ENCODE results near the gene ARL10. TPM values are rescaled to one million over a fixed set of nuclear protein-coding genes. Genes with fewer than 3 reads are reported as not detected.

Gene ARL10
- total RNA-seq, 1 donor from 2014 or later: 14.3 TPM

DNA sequence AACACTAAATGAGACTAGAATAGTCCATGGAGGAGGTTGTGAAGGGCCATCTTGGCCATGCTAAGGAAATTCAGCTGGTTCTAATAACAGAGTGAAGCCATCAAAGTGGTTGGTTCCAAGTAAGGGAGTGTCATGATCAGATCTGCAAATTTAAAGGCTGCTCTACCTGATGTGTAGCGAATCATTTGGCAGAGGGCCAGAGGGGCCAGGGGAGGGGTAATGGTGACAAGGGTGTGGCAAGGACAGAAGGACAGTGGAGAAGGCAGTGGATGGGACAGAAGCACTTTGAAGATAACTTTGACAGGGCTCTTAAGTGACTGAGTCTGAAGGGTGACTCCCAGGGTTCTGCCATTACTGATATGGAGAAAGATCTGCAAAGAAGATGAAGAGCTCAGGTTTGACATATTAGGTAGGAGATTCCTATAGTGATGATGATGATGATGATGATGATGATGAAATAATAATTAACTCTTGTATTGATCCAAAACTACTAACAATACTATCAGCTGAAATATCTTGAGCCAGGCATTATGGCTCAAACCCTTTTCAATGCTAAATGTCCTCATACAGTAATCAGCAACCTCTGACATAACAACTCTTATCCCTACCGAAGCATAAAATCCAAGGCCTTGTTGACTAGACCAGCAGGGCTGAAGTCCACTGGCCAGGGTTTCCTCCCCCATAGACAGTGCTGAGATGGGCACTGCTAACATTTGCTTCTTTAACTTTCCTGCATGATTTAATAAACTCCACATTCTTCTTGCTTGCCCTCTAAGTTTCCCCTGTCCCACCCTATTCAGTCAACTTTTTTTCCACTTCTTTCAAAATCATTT, 23.7 kb upstream of the ARL10 start:
- H3K9me3 Mint-ChIP-seq (ENCODE audit: unreplicated experiment): no peaks in the 10 kb centered on the region
- Histone ChIP-seq H3K4me2 (ENCODE audit: low read length) (no peak overlapping the region), H3K36me3 (ENCODE audit: insufficient read depth, low read length) (peaks cover 30% of the 10 kb centered on the region), H3K79me2 (ENCODE audit: insufficient read depth, low read length) (no peaks in the 10 kb centered on the region), H3K4me3 (ENCODE audit: insufficient read depth, low read depth, low read length) (no peak overlapping the region), H2AFZ (ENCODE audit: low read depth, low read length) (no peak overlapping the region), H3K27me3 (ENCODE audit: insufficient read depth, low read length) (no peaks in the 10 kb centered on the region), H4K20me1 (ENCODE audit: insufficient read depth, low read length) (no peaks in the 10 kb centered on the region), H3K9me3 (ENCODE audit: insufficient read depth, low read depth, low read length) (no peaks in the 10 kb centered on the region), H3K27ac (ENCODE audit: low read depth, low read length) (no peak overlapping the region), H3K4me1 (ENCODE audit: insufficient read depth, low read length) (no peaks in the 10 kb centered on the region), H3K9ac (ENCODE audit: low read length) (no peak overlapping the region)
- H3K27ac Mint-ChIP-seq (ENCODE audit: unreplicated experiment): no peak overlapping the region
- DNase-seq (ENCODE audit: low read depth) (no peak), FAIRE-seq (no peak)
- H3K4me3 Mint-ChIP-seq (ENCODE audit: unreplicated experiment): no peak overlapping the region
- H3K4me1 Mint-ChIP-seq (ENCODE audit: low read depth, unreplicated experiment): no peaks in the 10 kb centered on the region
- peaks cover 11% of the 10 kb centered on the region for H3K36me3 Mint-ChIP-seq (ENCODE audit: low read depth, unreplicated experiment)
- TF ChIP-seq, protein P1, sequence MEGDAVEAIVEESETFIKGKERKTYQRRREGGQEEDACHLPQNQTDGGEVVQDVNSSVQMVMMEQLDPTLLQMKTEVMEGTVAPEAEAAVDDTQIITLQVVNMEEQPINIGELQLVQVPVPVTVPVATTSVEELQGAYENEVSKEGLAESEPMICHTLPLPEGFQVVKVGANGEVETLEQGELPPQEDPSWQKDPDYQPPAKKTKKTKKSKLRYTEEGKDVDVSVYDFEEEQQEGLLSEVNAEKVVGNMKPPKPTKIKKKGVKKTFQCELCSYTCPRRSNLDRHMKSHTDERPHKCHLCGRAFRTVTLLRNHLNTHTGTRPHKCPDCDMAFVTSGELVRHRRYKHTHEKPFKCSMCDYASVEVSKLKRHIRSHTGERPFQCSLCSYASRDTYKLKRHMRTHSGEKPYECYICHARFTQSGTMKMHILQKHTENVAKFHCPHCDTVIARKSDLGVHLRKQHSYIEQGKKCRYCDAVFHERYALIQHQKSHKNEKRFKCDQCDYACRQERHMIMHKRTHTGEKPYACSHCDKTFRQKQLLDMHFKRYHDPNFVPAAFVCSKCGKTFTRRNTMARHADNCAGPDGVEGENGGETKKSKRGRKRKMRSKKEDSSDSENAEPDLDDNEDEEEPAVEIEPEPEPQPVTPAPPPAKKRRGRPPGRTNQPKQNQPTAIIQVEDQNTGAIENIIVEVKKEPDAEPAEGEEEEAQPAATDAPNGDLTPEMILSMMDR (IDR thresholded peaks at IDR 0.05; ENCODE audit: insufficient read depth, low read depth, low read length): no peak
- no peak for TF ChIP-seq EZH2 (IDR thresholded peaks at IDR 0.05; ENCODE audit: insufficient read depth, low read length)
- no peaks in the 10 kb centered on the region for H3K27me3 Mint-ChIP-seq (ENCODE audit: low read depth, unreplicated experiment)

DNA sequence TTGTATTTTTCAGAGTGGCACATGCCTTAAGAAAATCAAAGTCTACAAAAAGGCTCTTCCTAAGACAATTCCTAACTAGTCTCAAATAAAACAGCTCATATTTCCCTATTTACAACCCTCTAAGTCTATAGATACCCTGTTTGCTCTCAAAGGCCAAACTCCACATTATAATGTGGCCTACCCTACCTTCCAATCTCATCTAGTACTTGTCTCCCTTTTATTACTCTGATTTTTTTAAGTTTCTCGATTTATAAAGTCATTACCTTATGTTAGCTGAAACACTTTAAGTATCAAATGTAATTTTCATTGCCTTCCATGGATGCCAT, 23.2 kb upstream of the ARL10 start:
- peaks cover 31% of the 10 kb centered on the region for H3K36me3 ChIP-seq (ENCODE audit: insufficient read depth, low read length)
- no peak overlapping the region for H3K4me3 ChIP-seq (ENCODE audit: insufficient read depth, low read depth, low read length)
- TF ChIP-seq, protein P1 (IDR thresholded peaks at IDR 0.05; ENCODE audit: insufficient read depth, low read depth, low read length): no peak
- TF ChIP-seq EZH2 (IDR thresholded peaks at IDR 0.05; ENCODE audit: insufficient read depth, low read length): no peak
- no peaks in the 10 kb centered on the region for H3K9me3 ChIP-seq (ENCODE audit: insufficient read depth, low read depth, low read length)
- no peaks in the 10 kb centered on the region for H3K27me3 ChIP-seq (ENCODE audit: insufficient read depth, low read length)
- Mint-ChIP-seq H3K4me1 (ENCODE audit: low read depth, unreplicated experiment) (no peaks in the 10 kb centered on the region), H3K4me3 (ENCODE audit: unreplicated experiment) (no peak overlapping the region), H3K9me3 (ENCODE audit: unreplicated experiment) (no peaks in the 10 kb centered on the region), H3K27ac (ENCODE audit: unreplicated experiment) (no peak overlapping the region), H3K36me3 (ENCODE audit: low read depth, unreplicated experiment) (peaks cover 12% of the 10 kb centered on the region), H3K27me3 (ENCODE audit: low read depth, unreplicated experiment) (no peaks in the 10 kb centered on the region)
- H4K20me1 ChIP-seq (ENCODE audit: insufficient read depth, low read length): no peaks in the 10 kb centered on the region
- H3K27ac ChIP-seq (ENCODE audit: low read depth, low read length): no peak overlapping the region
- no peak overlapping the region for H3K9ac ChIP-seq (ENCODE audit: low read length)
- DNase-seq (ENCODE audit: low read depth) (no peak), FAIRE-seq (no peak)
- no peaks in the 10 kb centered on the region for H3K79me2 ChIP-seq (ENCODE audit: insufficient read depth, low read length)
- H3K4me1 ChIP-seq (ENCODE audit: insufficient read depth, low read length): no peaks in the 10 kb centered on the region
- H3K4me2 ChIP-seq (ENCODE audit: low read length): no peak overlapping the region
- H2AFZ ChIP-seq (ENCODE audit: low read depth, low read length): no peak overlapping the region

DNA sequence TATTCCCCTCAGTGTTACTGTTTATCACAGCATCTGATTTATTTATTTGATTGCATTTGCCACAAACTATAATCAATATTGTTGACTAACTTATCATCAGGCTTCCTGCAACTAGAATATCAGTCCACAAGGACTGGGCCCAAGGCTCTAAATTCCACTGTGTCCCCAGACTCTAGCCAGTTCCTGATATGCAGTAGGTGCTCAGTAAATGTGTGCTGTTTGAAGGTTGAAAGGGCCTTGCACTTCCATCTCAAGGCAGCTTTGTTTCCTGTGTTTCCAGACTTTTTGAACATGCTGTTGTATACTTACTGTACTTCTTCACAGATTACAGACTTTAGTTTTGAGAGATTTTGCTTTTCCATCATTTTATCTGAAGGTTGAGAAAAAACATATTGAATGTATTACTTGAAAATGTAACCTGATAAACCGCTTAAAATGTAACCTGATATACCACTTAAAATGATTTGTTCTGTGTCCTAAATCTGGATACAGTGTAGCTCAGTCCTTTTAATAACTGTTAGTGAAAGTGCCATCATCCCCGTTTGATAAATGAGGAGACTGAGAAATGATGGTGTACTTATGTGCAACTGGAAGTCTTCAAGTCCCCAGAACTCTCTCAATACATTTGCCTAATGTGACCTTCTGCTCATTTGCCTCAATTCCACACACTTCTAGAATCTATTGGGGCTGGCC, 22.4 kb upstream of the ARL10 start:
- no peak for TF ChIP-seq EZH2 (IDR thresholded peaks at IDR 0.05; ENCODE audit: insufficient read depth, low read length)
- TF ChIP-seq, protein P1 (IDR thresholded peaks at IDR 0.05; ENCODE audit: insufficient read depth, low read depth, low read length): no peak
- Histone ChIP-seq H3K4me1 (ENCODE audit: insufficient read depth, low read length) (no peaks in the 10 kb centered on the region), H2AFZ (ENCODE audit: low read depth, low read length) (no peak overlapping the region), H4K20me1 (ENCODE audit: insufficient read depth, low read length) (peaks cover under 1% of the 10 kb centered on the region), H3K36me3 (ENCODE audit: insufficient read depth, low read length) (peaks cover 31% of the 10 kb centered on the region), H3K4me2 (ENCODE audit: low read length) (no peak overlapping the region), H3K27me3 (ENCODE audit: insufficient read depth, low read length) (no peaks in the 10 kb centered on the region), H3K9ac (ENCODE audit: low read length) (no peak overlapping the region), H3K4me3 (ENCODE audit: insufficient read depth, low read depth, low read length) (no peak overlapping the region), H3K79me2 (ENCODE audit: insufficient read depth, low read length) (no peaks in the 10 kb centered on the region), H3K27ac (ENCODE audit: low read depth, low read length) (no peak overlapping the region), H3K9me3 (ENCODE audit: insufficient read depth, low read depth, low read length) (no peaks in the 10 kb centered on the region)
- H3K36me3 Mint-ChIP-seq (ENCODE audit: low read depth, unreplicated experiment): peaks cover 9% of the 10 kb centered on the region
- FAIRE-seq (no peak), DNase-seq (ENCODE audit: low read depth) (no peak)
- no peak overlapping the region for H3K4me3 Mint-ChIP-seq (ENCODE audit: unreplicated experiment)
- H3K27ac Mint-ChIP-seq (ENCODE audit: unreplicated experiment): no peak overlapping the region
- H3K4me1 Mint-ChIP-seq (ENCODE audit: low read depth, unreplicated experiment): no peaks in the 10 kb centered on the region
- no peaks in the 10 kb centered on the region for H3K9me3 Mint-ChIP-seq (ENCODE audit: unreplicated experiment)
- H3K27me3 Mint-ChIP-seq (ENCODE audit: low read depth, unreplicated experiment): no peaks in the 10 kb centered on the region

Measured in astrocyte (in vitro differentiated cells and primary cell).